Astrocyte (in vitro differentiated cells and primary cell): Measurements from ENCODE around the gene TEX29.

ENCODE experiments used
- EZH2 ChIP-seq: IDR thresholded peaks from 2 replicates; pipeline ENCODE4 v1.6.1; 2012; ENCODE audit warnings: mild to moderate bottlenecking, low read length, inconsistent platforms; ENCODE audit not compliant: insufficient read depth
- TF ChIP-seq, protein P1 (sequence below): IDR thresholded peaks from 2 replicates; pipeline ENCODE4 v1.5.1; 2011; ENCODE audit warnings: low read depth, mild to moderate bottlenecking, inconsistent platforms, low read length, moderate library complexity; ENCODE audit not compliant: insufficient read depth

- TF ChIP-seq, protein P1, sequence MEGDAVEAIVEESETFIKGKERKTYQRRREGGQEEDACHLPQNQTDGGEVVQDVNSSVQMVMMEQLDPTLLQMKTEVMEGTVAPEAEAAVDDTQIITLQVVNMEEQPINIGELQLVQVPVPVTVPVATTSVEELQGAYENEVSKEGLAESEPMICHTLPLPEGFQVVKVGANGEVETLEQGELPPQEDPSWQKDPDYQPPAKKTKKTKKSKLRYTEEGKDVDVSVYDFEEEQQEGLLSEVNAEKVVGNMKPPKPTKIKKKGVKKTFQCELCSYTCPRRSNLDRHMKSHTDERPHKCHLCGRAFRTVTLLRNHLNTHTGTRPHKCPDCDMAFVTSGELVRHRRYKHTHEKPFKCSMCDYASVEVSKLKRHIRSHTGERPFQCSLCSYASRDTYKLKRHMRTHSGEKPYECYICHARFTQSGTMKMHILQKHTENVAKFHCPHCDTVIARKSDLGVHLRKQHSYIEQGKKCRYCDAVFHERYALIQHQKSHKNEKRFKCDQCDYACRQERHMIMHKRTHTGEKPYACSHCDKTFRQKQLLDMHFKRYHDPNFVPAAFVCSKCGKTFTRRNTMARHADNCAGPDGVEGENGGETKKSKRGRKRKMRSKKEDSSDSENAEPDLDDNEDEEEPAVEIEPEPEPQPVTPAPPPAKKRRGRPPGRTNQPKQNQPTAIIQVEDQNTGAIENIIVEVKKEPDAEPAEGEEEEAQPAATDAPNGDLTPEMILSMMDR = no peak
- no peak for TF ChIP-seq EZH2
Observed at GRCh38 chr13:111329641-111330040, 9.2 kb downstream of the TEX29 start.
